GM12878 (cell line): ENCODE results near the gene YTHDF1. TPM values are rescaled to one million over a fixed set of nuclear protein-coding genes. Genes with fewer than 3 reads are reported as not detected.
A peak's percentile ranks its signal among the peaks of the same experiment; 100 is the strongest.

Experiments
- ATAC-seq: fragments of 200-7000 bp; cut with Tn5 transposase; 3 replicates; pipeline ENCODE4 v1.9.1; 2020; ENCODE audit warnings: mild to moderate bottlenecking, moderate library complexity
- BruUV-seq: library from RNA; stranded (reverse); fragments of 400-500 nt; replicated peaks from 2 replicates; lab custom pipeline; 2021; lab: Mats Ljungman, UMichigan
- CTCF ChIA-PET: fragments of 300-600 bp; sonication (Branson Sonifier 250); formaldehyde crosslinking; extraction: SDS; loops from one replicate; lab custom pipeline; 2021; ENCODE audit warnings: inconsistent platforms; lab: Yijun Ruan, JAX
- POLR2A ChIA-PET: fragments of 350-600 bp; formaldehyde crosslinking; extraction: SDS; loops from one replicate; lab custom pipeline; 2021; ENCODE audit warnings: inconsistent platforms; lab: Charles Lee
- RAD21 ChIA-PET: fragments of 300-600 bp; sonication (Branson Sonifier 250); formaldehyde crosslinking; loops from one replicate; lab custom pipeline; 2023; ENCODE audit warnings: antibody characterized with exemption; ENCODE audit not compliant: unreplicated experiment; lab: Charles Lee
- SMC1A ChIA-PET: fragments of 300-600 bp; sonication (Branson Sonifier 250); formaldehyde crosslinking; loops from one replicate; lab custom pipeline; 2023; ENCODE audit not compliant: unreplicated experiment, uncharacterized antibody; lab: Charles Lee
- DNase-seq: peaks from one replicate; pipeline ENCODE4 v3.0.0-alpha.2; 2011; ENCODE audit warnings: low read depth, low spot score
- FAIRE-seq: peaks from 3 replicates; lab custom pipeline; 2011; peaks lifted over from hg19 to GRCh38; lab: Jason Lieb, UNC
- H2AFZ ChIP-seq: 2 replicates; pipeline ENCODE4 v1.6.0; 2011; ENCODE audit warnings: low read depth, low read length, control low read depth; ENCODE audit not compliant: control insufficient read depth
- H3K27ac ChIP-seq: 2 replicates; pipeline ENCODE4 v1.5.1; 2011; ENCODE audit warnings: control low read depth; ENCODE audit not compliant: control insufficient read depth, insufficient read depth
- H3K27me3 ChIP-seq, 2 experiments: replicated peaks in 1 of 2; 2 replicates each; pipeline versions ENCODE4 v1.6.0 to v1.6.1; 2011; ENCODE audit warnings: low read length in 1 of 2; ENCODE audit not compliant: control insufficient read depth in 2 of 2, insufficient read depth in 2 of 2
- H3K36me3 ChIP-seq, 2 experiments: 2 replicates each; pipeline ENCODE4 v1.5.1; 2011; ENCODE audit warnings: low read length in 1 of 2; ENCODE audit not compliant: control insufficient read depth in 2 of 2, insufficient read depth in 2 of 2
- H3K4me1 ChIP-seq: 2 replicates; pipeline ENCODE4 v1.6.1; 2011; ENCODE audit warnings: mild to moderate bottlenecking, low read length, moderate library complexity, mixed read lengths; ENCODE audit not compliant: control insufficient read depth, insufficient read depth
- H3K4me2 ChIP-seq: 2 replicates; pipeline ENCODE4 v1.6.0; 2011; ENCODE audit warnings: control low read depth; ENCODE audit not compliant: control insufficient read depth, insufficient read depth
- H3K4me3 ChIP-seq: fragments of 200-600 bp; sonication (generic); 2 replicates; pipeline ENCODE4 v1.5.1; 2016
- H3K79me2 ChIP-seq: 2 replicates; pipeline ENCODE4 v1.6.0; 2011; ENCODE audit warnings: low read length; ENCODE audit not compliant: control insufficient read depth, insufficient read depth
- H3K9ac ChIP-seq: 2 replicates; pipeline ENCODE4 v1.8.0; 2011; ENCODE audit warnings: low read length, control low read depth, mixed read lengths; ENCODE audit not compliant: control insufficient read depth, insufficient read depth
- H3K9me3 ChIP-seq: replicated peaks from 3 replicates; pipeline ENCODE4 v1.5.1; 2011; ENCODE audit warnings: mild to moderate bottlenecking, low read length; ENCODE audit not compliant: control insufficient read depth, insufficient read depth
- H4K20me1 ChIP-seq: 2 replicates; pipeline ENCODE4 v1.6.0; 2011; ENCODE audit not compliant: control insufficient read depth, insufficient read depth
- CEBPB ChIP-seq, 2 experiments: fragments of 150-350 bp in 1 of 2; IDR thresholded peaks; 2 replicates each; pipeline ENCODE4 v1.6.1; 2012 to 2014; ENCODE audit warnings: low read depth in 2 of 2, low read length in 2 of 2, borderline replicate concordance in 1 of 2, inconsistent platforms in 1 of 2
- EGR1 ChIP-seq, 2 experiments: IDR thresholded peaks; 1 replicate in 1 of 2; 2 replicates in 1 of 2; pipeline ENCODE4 v1.6.1; 2011 to 2012; ENCODE audit warnings: low read depth in 2 of 2, low read length in 2 of 2, borderline replicate concordance in 1 of 2, mild to moderate bottlenecking in 1 of 2, moderate library complexity in 1 of 2
- ESRRA ChIP-seq: IDR thresholded peaks from 2 replicates; pipeline ENCODE4 v1.6.1; 2012; ENCODE audit warnings: mild to moderate bottlenecking, low read length, improper control_type of control experiment
- REST ChIP-seq: IDR thresholded peaks from 2 replicates; pipeline ENCODE4 v1.6.1; 2012; ENCODE audit warnings: mild to moderate bottlenecking, low read depth, low read length
- SP1 ChIP-seq: IDR thresholded peaks from one replicate; pipeline ENCODE4 v1.6.1; 2011; ENCODE audit warnings: low read depth, low read length
- ZBED1 ChIP-seq: IDR thresholded peaks from 2 replicates; pipeline ENCODE4 v1.6.1; 2016; ENCODE audit warnings: borderline replicate concordance
- ZNF207 ChIP-seq: fragments of 450-650 bp; IDR thresholded peaks from 2 replicates; pipeline ENCODE4 v1.6.1; 2014; ENCODE audit warnings: antibody characterized with exemption, mild to moderate bottlenecking, borderline replicate concordance
- WGBS: methylation state at CpG from one replicate; pipeline ENCODE4 v1.1.6; 2016; ENCODE audit warnings: low lambda C conversion rate; ENCODE audit not compliant: insufficient replicate concordance, insufficient coverage; ENCODE audit errors: missing lambda C conversion rate; 5-methylcytosine and 5-hydroxymethylcytosine counted together
- in situ Hi-C: fragments of 300-500 bp; cut with MboI; formaldehyde crosslinking; loops from 9 replicates; pipeline ENCODE4 v1.14.3; 2018; ENCODE audit warnings: mixed read lengths
- intact Hi-C: fragments of 100-400 bp; cut with micrococcal nuclease; formaldehyde crosslinking; loops from one replicate; pipeline ENCODE4 v1.14.2; 2022; ENCODE audit not compliant: unreplicated experiment
- polyA plus RNA-seq, 11 experiments: library from polyadenylated mRNA; depleted of rRNA in 4 of 11; unstranded in 6 of 11; stranded (reverse) in 5 of 11; fragments of >200 nt; fragmentation: Nextera tagmentation in 4 of 11; fragmentation: Illumina TruSeq in 1 of 11; extraction: Ambion mirVana in 4 of 11; extraction: Trizol in 1 of 11; gene quantifications; 1 replicate in 1 of 11; 2 replicates in 10 of 11; pipeline versions ENCODE4 v1.2.1 to v1.2.3, GENCODE V29; 2011 to 2016; ENCODE audit warnings: inconsistent platforms in 2 of 11, missing spikeins in 2 of 11, low read depth in 1 of 11
- total RNA-seq, 4 experiments: library from RNA; depleted of rRNA in 3 of 4; stranded (reverse); fragments of >200 nt in 3 of 4; fragmentation: Illumina TruSeq in 1 of 4; extraction: Trizol in 1 of 4; gene quantifications; 2 replicates each; pipeline versions ENCODE4 v1.2.1 to v1.2.3, GENCODE V29; 2013 to 2021
- TF ChIP-seq, protein P1 (sequence below): fragments of 150-350 bp; IDR thresholded peaks from 2 replicates; pipeline ENCODE4 v1.6.1; 2014; ENCODE audit warnings: mild to moderate bottlenecking, low read depth, low read length
- TF ChIP-seq, protein P2 (sequence below): fragments of 450-650 bp; formaldehyde crosslinking; IDR thresholded peaks from 2 replicates; pipeline ENCODE4 v1.5.0; 2022; ENCODE audit warnings: mild to moderate bottlenecking, missing genetic modification characterization
- TF ChIP-seq, protein P3 (sequence below): IDR thresholded peaks from 2 replicates; pipeline ENCODE4 v1.6.1; 2012; ENCODE audit warnings: low read length, inconsistent platforms
- TF ChIP-seq, protein P4 (sequence below): fragments of 450-650 bp; IDR thresholded peaks from 2 replicates; pipeline ENCODE4 v1.6.1; 2017; ENCODE audit warnings: mild to moderate bottlenecking

YTHDF1 gene
- total and polyA plus RNA-seq, 10 of the 15 experiments (the other 5 are each of a cell fraction or from before 2014, with no cell fraction given): 4.6 to 37.8 (median 20.5) TPM

DNA sequence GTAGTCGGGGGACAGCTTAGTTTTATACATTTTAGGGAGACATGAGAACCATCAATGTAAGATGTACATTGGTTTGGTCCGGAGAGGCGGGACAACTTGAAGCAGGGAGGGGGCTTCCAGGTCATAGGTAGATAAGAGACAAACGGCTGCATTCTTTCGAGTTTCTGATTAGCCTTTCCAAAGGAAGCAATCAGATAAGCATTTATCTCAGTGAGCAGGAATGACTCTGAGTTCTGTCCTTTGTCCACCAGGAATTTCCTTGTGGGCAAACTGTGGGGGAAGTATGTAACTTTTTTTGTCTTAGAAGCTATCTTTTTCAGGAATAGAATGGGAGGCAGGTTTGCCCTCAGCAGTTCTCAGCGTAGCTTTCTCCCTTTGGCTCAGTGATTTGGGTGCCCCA lies 1.4 kb downstream of the YTHDF1 start:
- DNase-seq (no peak), ATAC-seq (no peak), FAIRE-seq (no peak)
- H3K79me2 ChIP-seq: peaks cover 47% of the 10 kb centered on the region
- H2AFZ ChIP-seq: no peak overlapping the region
- no peaks in the 10 kb centered on the region for H3K27me3 ChIP-seq
- no peaks in the 10 kb centered on the region for H3K9me3 ChIP-seq
- 93% methylated on average over 6 of the region's 6 CpGs for WGBS
- RAD21 ChIA-PET: interaction anchor here (1.1 to 1.8 kb wide), 4 partner anchors 16 to 242 kb away, joined by 3 to 6 read pairs (median 5); no protein-coding TSS in a partner anchor
- H3K4me1 ChIP-seq: peaks cover 15% of the 10 kb centered on the region
- SMC1A ChIA-PET: interaction anchor here (1.2 kb wide), 1 partner anchor 8 kb away, joined by 3 read pairs; no protein-coding TSS in a partner anchor
- TF ChIP-seq ZNF207: no peak
- TF ChIP-seq ESRRA: no peak
- no peak for TF ChIP-seq EGR1 (IDR thresholded peaks at IDR 0.05; ENCODE audit: borderline replicate concordance in 1 of 2, low read depth in 2 of 2, low read length in 2 of 2)
- TF ChIP-seq SP1: no peak
- TF ChIP-seq, protein P1, sequence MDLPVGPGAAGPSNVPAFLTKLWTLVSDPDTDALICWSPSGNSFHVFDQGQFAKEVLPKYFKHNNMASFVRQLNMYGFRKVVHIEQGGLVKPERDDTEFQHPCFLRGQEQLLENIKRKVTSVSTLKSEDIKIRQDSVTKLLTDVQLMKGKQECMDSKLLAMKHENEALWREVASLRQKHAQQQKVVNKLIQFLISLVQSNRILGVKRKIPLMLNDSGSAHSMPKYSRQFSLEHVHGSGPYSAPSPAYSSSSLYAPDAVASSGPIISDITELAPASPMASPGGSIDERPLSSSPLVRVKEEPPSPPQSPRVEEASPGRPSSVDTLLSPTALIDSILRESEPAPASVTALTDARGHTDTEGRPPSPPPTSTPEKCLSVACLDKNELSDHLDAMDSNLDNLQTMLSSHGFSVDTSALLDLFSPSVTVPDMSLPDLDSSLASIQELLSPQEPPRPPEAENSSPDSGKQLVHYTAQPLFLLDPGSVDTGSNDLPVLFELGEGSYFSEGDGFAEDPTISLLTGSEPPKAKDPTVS: no peak
- TF ChIP-seq, protein P2, sequence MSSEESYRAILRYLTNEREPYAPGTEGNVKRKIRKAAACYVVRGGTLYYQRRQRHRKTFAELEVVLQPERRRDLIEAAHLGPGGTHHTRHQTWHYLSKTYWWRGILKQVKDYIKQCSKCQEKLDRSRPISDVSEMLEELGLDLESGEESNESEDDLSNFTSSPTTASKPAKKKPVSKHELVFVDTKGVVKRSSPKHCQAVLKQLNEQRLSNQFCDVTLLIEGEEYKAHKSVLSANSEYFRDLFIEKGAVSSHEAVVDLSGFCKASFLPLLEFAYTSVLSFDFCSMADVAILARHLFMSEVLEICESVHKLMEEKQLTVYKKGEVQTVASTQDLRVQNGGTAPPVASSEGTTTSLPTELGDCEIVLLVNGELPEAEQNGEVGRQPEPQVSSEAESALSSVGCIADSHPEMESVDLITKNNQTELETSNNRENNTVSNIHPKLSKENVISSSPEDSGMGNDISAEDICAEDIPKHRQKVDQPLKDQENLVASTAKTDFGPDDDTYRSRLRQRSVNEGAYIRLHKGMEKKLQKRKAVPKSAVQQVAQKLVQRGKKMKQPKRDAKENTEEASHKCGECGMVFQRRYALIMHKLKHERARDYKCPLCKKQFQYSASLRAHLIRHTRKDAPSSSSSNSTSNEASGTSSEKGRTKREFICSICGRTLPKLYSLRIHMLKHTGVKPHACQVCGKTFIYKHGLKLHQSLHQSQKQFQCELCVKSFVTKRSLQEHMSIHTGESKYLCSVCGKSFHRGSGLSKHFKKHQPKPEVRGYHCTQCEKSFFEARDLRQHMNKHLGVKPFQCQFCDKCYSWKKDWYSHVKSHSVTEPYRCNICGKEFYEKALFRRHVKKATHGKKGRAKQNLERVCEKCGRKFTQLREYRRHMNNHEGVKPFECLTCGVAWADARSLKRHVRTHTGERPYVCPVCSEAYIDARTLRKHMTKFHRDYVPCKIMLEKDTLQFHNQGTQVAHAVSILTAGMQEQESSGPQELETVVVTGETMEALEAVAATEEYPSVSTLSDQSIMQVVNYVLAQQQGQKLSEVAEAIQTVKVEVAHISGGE: no peak
- TF ChIP-seq, protein P3, sequence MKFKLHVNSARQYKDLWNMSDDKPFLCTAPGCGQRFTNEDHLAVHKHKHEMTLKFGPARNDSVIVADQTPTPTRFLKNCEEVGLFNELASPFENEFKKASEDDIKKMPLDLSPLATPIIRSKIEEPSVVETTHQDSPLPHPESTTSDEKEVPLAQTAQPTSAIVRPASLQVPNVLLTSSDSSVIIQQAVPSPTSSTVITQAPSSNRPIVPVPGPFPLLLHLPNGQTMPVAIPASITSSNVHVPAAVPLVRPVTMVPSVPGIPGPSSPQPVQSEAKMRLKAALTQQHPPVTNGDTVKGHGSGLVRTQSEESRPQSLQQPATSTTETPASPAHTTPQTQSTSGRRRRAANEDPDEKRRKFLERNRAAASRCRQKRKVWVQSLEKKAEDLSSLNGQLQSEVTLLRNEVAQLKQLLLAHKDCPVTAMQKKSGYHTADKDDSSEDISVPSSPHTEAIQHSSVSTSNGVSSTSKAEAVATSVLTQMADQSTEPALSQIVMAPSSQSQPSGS: no peak
- TF ChIP-seq, protein P4, sequence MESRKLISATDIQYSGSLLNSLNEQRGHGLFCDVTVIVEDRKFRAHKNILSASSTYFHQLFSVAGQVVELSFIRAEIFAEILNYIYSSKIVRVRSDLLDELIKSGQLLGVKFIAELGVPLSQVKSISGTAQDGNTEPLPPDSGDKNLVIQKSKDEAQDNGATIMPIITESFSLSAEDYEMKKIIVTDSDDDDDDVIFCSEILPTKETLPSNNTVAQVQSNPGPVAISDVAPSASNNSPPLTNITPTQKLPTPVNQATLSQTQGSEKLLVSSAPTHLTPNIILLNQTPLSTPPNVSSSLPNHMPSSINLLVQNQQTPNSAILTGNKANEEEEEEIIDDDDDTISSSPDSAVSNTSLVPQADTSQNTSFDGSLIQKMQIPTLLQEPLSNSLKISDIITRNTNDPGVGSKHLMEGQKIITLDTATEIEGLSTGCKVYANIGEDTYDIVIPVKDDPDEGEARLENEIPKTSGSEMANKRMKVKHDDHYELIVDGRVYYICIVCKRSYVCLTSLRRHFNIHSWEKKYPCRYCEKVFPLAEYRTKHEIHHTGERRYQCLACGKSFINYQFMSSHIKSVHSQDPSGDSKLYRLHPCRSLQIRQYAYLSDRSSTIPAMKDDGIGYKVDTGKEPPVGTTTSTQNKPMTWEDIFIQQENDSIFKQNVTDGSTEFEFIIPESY: no peak
- no peak for TF ChIP-seq CEBPB (IDR thresholded peaks at IDR 0.05; ENCODE audit: borderline replicate concordance in 1 of 2, low read depth in 2 of 2, low read length in 2 of 2)
- no peak for TF ChIP-seq REST
- no peak for TF ChIP-seq ZBED1
- H3K36me3 ChIP-seq: peaks cover 6 to 14% of the 10 kb centered on the region in 2 experiments; a peak in 3 of 4 replicates
- peak overlapping the region; percentile 96 for H3K4me3 ChIP-seq
- H4K20me1 ChIP-seq: peaks cover 3% of the 10 kb centered on the region; the same call in 1 of the 2 replicates
- H3K4me2 ChIP-seq: peak overlapping the region; percentile 97
- no peak overlapping the region for H3K27ac ChIP-seq
- H3K9ac ChIP-seq: peak overlapping the region; percentile 96; the same call in 1 of the 2 replicates
- BruUV-seq: no TSS peak
- CTCF ChIA-PET: interaction anchor here (0.9 to 2.2 kb wide), 11 partner anchors 9 to 242 kb away, joined by 3 to 12 read pairs (median 6); no protein-coding TSS in a partner anchor
- POLR2A ChIA-PET: interaction anchor here (0.6 to 0.8 kb wide), 2 partner anchors 205 to 802 kb away, joined by 3 to 4 read pairs; no protein-coding TSS in a partner anchor
- intact Hi-C loops (no loop called here), in situ Hi-C loops (no loop called here)
